B cell (primary cell): ENCODE data around the gene DOCK3. TPM values are rescaled to one million over a fixed set of nuclear protein-coding genes. Genes with fewer than 3 reads are reported as not detected.

Experiments
- ATAC-seq: fragments of 200-7000 bp; cut with Tn5 transposase; one replicate; pipeline ENCODE4 v1.10.0; 2021; ENCODE audit warnings: low read depth, mild to moderate bottlenecking, moderate number of reproducible peaks, moderate library complexity
- CTCF ChIA-PET: fragments of 350-600 bp; sonication (Branson Sonifier 250); formaldehyde crosslinking; loops from one replicate; lab custom pipeline; 2021; ENCODE audit warnings: antibody characterized with exemption, inconsistent platforms; lab: Charles Lee
- POLR2A ChIA-PET: fragments of 350-600 bp; sonication (Branson Sonifier 250); formaldehyde crosslinking; loops from one replicate; lab custom pipeline; 2021; ENCODE audit warnings: antibody characterized with exemption; lab: Charles Lee
- DNase-seq: peaks from one replicate; pipeline ENCODE4 v3.0.0; 2013
- H2AFZ ChIP-seq: 2 replicates; pipeline ENCODE4 v1.6.1; 2012; ENCODE audit warnings: mild to moderate bottlenecking, low read depth, low read length; ENCODE audit not compliant: insufficient read depth, poor library complexity, severe bottlenecking
- H3K27ac ChIP-seq, 2 donors: 1 replicate in 1 of 2; 2 replicates in 1 of 2; pipeline ENCODE4 v1.5.1; 2012 to 2013; ENCODE audit warnings: low read length in 2 of 2, mild to moderate bottlenecking in 2 of 2, moderate library complexity in 1 of 2
- H3K27me3 ChIP-seq, 4 experiments: fragments of 200-600 bp in 1 of 4; sonication (generic) in 1 of 4; replicated peaks in 1 of 4; 1 replicate in 2 of 4; 2 replicates in 2 of 4; pipeline versions ENCODE4 v1.6.1 to v1.7.0; 2013 to 2016; ENCODE audit warnings: low read length in 3 of 4, mild to moderate bottlenecking in 2 of 4, mixed read lengths in 1 of 4, moderate library complexity in 1 of 4; ENCODE audit not compliant: insufficient read depth in 4 of 4, control insufficient read depth in 3 of 4; ENCODE audit errors: control extremely low read depth in 1 of 4
- H3K36me3 ChIP-seq, 2 experiments: replicated peaks in 1 of 2; 1 replicate in 1 of 2; 2 replicates in 1 of 2; pipeline versions ENCODE4 v1.6.1 to v1.7.1; 2013; ENCODE audit warnings: low read length in 1 of 2; ENCODE audit not compliant: insufficient read depth in 2 of 2, control insufficient read depth in 1 of 2; ENCODE audit errors: control extremely low read depth in 1 of 2, extremely low read depth in 1 of 2
- H3K4me1 ChIP-seq, 2 donors: fragments of 200-600 bp in 1 of 2; sonication (generic) in 1 of 2; 1 replicate in 1 of 2; 2 replicates in 1 of 2; pipeline versions ENCODE4 v1.5.1 to v1.6.1; 2013 to 2017; ENCODE audit warnings: low read length in 2 of 2; ENCODE audit not compliant: control insufficient read depth in 2 of 2, insufficient read depth in 2 of 2
- H3K4me2 ChIP-seq: replicated peaks from 2 replicates; pipeline ENCODE3; 2012; ENCODE audit warnings: mild to moderate bottlenecking, low read depth, low read length; ENCODE audit not compliant: poor library complexity, severe bottlenecking
- H3K4me3 ChIP-seq, 5 experiments: fragments of 200-600 bp in 1 of 5; sonication (generic) in 1 of 5; 1 replicate in 3 of 5; 2 replicates in 2 of 5; pipeline versions ENCODE4 v1.5.1 to v1.7.0; 2011 to 2016; ENCODE audit warnings: low read length in 4 of 5, mild to moderate bottlenecking in 4 of 5, low read depth in 2 of 5, control low read depth in 1 of 5, moderate library complexity in 1 of 5; ENCODE audit not compliant: insufficient read depth in 1 of 5; ENCODE audit errors: control extremely low read depth in 1 of 5, extremely low read depth in 1 of 5
- H3K79me2 ChIP-seq: fragments of 200-600 bp; sonication (generic); one replicate; pipeline ENCODE4 v1.6.0; 2016; ENCODE audit warnings: low read length; ENCODE audit not compliant: control insufficient read depth, insufficient read depth
- H3K9ac ChIP-seq: fragments of 200-600 bp; sonication (generic); 2 replicates; pipeline ENCODE4 v1.6.1; 2017; ENCODE audit warnings: mild to moderate bottlenecking, low read length, moderate library complexity
- H3K9me3 ChIP-seq, 3 donors: one replicate each; pipeline versions ENCODE4 v1.6.1 to v1.7.1; 2013; ENCODE audit warnings: low read length in 2 of 3; ENCODE audit not compliant: control insufficient read depth in 2 of 3, insufficient read depth in 1 of 3; ENCODE audit errors: control extremely low read depth in 1 of 3
- H4K20me1 ChIP-seq: 2 replicates; pipeline ENCODE4 v1.6.0; 2012; ENCODE audit warnings: mild to moderate bottlenecking, low read length; ENCODE audit not compliant: insufficient read depth, control insufficient read depth, poor library complexity, severe bottlenecking
- H3K27ac Mint-ChIP-seq: one replicate; pipeline ENCODE4 v1.8.0; 2021; ENCODE audit warnings: mixed read lengths
- H3K27me3 Mint-ChIP-seq: one replicate; pipeline ENCODE4 v1.8.0; 2021; ENCODE audit warnings: mixed read lengths
- H3K4me1 Mint-ChIP-seq: one replicate; pipeline ENCODE4 v1.8.0; 2021; ENCODE audit warnings: mixed read lengths
- H3K4me3 Mint-ChIP-seq: one replicate; pipeline ENCODE4 v1.8.0; 2021; ENCODE audit warnings: mixed read lengths
- H3K9me3 Mint-ChIP-seq: one replicate; pipeline ENCODE4 v1.8.0; 2022; ENCODE audit warnings: mixed read lengths; ENCODE audit not compliant: insufficient read depth
- EZH2 ChIP-seq: IDR thresholded peaks from 2 replicates; pipeline ENCODE4 v1.6.1; 2012; ENCODE audit warnings: borderline replicate concordance, low read depth, mild to moderate bottlenecking, moderate library complexity, low read length; ENCODE audit not compliant: insufficient read depth, poor library complexity, severe bottlenecking
- WGBS: methylation state at CpG from one replicate; pipeline ENCODE4 v1.1.5; 2013; ENCODE audit warnings: missing lambda C conversion rate; ENCODE audit not compliant: insufficient coverage; 5-methylcytosine and 5-hydroxymethylcytosine counted together
- intact Hi-C: fragments of 100-400 bp; cut with micrococcal nuclease; formaldehyde crosslinking; loops from one replicate; pipeline ENCODE4 v1.10.0; 2022
- polyA plus RNA-seq: library from polyadenylated mRNA; depleted of rRNA; stranded (reverse); fragments of >200 nt; gene quantifications from 2 replicates; pipeline ENCODE4 v1.2.3, GENCODE V29; 2012
- total RNA-seq, 2 donors: library from RNA; stranded (reverse); fragments of 120-200 nt in 1 of 2; gene quantifications; 1 replicate in 1 of 2; 2 replicates in 1 of 2; pipeline versions ENCODE4 v1.2.3 to v1.2.4, GENCODE V29; 2013 to 2022
- TF ChIP-seq, protein P1 (sequence below): fragments of 200-600 bp; IDR thresholded peaks from one replicate; pipeline ENCODE4 v1.8.0; 2022; ENCODE audit warnings: antibody characterized with exemption, mild to moderate bottlenecking

The DOCK3 gene
- total and polyA plus RNA-seq, 2 donors (not counting 1 experiment from before 2014, with no cell fraction given) = 0.06 to 0.30 TPM

DNA sequence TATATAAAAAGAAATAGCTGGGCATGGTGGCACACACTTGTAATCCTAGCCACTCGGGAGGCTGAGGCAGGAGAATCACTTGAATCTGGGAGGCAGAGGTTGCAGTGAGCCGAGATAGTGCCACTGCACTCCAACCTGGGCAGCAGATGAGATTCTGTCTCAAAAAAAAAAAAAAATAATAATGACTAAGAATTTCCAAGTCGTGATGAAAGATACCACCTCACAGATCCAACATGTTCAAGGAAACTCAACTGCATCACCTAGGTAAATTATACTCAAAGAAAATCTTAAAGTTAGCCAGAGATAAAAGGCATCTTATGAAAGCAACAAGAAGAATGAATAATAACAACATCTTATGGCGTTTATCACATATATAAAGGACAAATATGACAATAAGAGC is 50.1 kb downstream of the DOCK3 start:
- Mint-ChIP-seq H3K4me3 (no peak overlapping the region), H3K27ac (no peak overlapping the region), H3K9me3 (peaks cover 4% of the 10 kb centered on the region), H3K4me1 (no peaks in the 10 kb centered on the region), H3K27me3 (peaks cover 47% of the 10 kb centered on the region)
- TF ChIP-seq, protein P1, sequence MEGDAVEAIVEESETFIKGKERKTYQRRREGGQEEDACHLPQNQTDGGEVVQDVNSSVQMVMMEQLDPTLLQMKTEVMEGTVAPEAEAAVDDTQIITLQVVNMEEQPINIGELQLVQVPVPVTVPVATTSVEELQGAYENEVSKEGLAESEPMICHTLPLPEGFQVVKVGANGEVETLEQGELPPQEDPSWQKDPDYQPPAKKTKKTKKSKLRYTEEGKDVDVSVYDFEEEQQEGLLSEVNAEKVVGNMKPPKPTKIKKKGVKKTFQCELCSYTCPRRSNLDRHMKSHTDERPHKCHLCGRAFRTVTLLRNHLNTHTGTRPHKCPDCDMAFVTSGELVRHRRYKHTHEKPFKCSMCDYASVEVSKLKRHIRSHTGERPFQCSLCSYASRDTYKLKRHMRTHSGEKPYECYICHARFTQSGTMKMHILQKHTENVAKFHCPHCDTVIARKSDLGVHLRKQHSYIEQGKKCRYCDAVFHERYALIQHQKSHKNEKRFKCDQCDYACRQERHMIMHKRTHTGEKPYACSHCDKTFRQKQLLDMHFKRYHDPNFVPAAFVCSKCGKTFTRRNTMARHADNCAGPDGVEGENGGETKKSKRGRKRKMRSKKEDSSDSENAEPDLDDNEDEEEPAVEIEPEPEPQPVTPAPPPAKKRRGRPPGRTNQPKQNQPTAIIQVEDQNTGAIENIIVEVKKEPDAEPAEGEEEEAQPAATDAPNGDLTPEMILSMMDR = no peak
- TF ChIP-seq EZH2 = no peak
- Histone ChIP-seq H3K4me3 (no peak overlapping the region), H3K9me3 (no peaks in the 10 kb centered on the region), H3K4me1 (no peaks in the 10 kb centered on the region), H3K36me3 (no peaks in the 10 kb centered on the region), H3K4me2 (no peak overlapping the region), H3K27ac (no peak overlapping the region), H3K27me3 (peaks cover 0 to 6% (median 4%) of the 10 kb centered on the region in 4 experiments), H2AFZ (no peak overlapping the region), H4K20me1 (no peaks in the 10 kb centered on the region), H3K79me2 (no peaks in the 10 kb centered on the region), H3K9ac (no peak overlapping the region)
- DNase-seq (no peak), ATAC-seq (no peak)
- ChIA-PET POLR2A (no interaction called here), CTCF (no interaction called here)
- WGBS = no CpG with 5 or more reads among the region's 4 CpGs
- intact Hi-C loops = no loop called here

DNA sequence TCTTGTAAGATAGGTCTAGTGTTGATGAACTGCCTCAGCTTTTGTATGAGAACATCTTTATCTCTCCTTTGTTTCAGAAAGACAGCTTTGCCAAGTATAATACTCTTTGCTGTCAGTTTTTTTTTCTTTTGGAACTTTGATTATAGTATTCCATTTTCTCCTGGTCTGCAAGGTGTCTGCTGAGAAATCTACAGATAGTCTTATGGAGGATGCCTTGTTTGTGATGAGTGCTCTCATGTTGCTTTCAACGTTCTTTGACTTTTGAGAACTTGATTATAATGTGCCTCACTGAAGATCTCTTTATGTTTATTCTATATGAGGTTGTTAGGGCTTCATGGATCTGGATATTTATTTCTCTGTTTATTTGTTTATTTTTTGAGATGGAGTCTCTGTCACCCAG is 60.3 kb downstream of the DOCK3 start:
- CTCF ChIA-PET = no interaction called here
- no peaks in the 10 kb centered on the region for H3K79me2 ChIP-seq
- H3K36me3 ChIP-seq = no peaks in the 10 kb centered on the region
- H3K4me2 ChIP-seq = no peak overlapping the region
- no peaks in the 10 kb centered on the region for H3K4me1 ChIP-seq
- Mint-ChIP-seq H3K27me3 (peaks cover 3% of the 10 kb centered on the region), H3K4me3 (no peak overlapping the region), H3K9me3 (peaks cover 2% of the 10 kb centered on the region), H3K27ac (no peak overlapping the region), H3K4me1 (no peaks in the 10 kb centered on the region)
- no peak for DNase-seq
- H3K9me3 ChIP-seq = peaks cover 0 to 17% (median 0%) of the 10 kb centered on the region in 3 donors
- no peak for ATAC-seq
- no peak overlapping the region for H3K9ac ChIP-seq
- no peaks in the 10 kb centered on the region for H3K27me3 ChIP-seq
- WGBS = no CpG with 5 or more reads among the region's 1 CpG
- no peaks in the 10 kb centered on the region for H4K20me1 ChIP-seq
- H3K27ac ChIP-seq = no peak overlapping the region
- H3K4me3 ChIP-seq = no peak overlapping the region
- intact Hi-C loops = no loop called here
- POLR2A ChIA-PET = interaction anchor here (0.6 kb wide), 1 partner anchor 329 kb away, joined by 3 read pairs; no protein-coding TSS in a partner anchor
- H2AFZ ChIP-seq = no peak overlapping the region
- TF ChIP-seq EZH2 = no peak
- TF ChIP-seq, protein P1 = no peak
